CD4-positive, alpha-beta T cell treated with Interleukin-1 beta for 1 hour (primary cell): ENCODE data around the gene TRPM6.

Experiments used
- DNase-seq, 2 donors: peaks; one replicate each; pipeline ENCODE4 v3.0.0-alpha.2; 2020 to 2022

TRPM6 gene

DNA sequence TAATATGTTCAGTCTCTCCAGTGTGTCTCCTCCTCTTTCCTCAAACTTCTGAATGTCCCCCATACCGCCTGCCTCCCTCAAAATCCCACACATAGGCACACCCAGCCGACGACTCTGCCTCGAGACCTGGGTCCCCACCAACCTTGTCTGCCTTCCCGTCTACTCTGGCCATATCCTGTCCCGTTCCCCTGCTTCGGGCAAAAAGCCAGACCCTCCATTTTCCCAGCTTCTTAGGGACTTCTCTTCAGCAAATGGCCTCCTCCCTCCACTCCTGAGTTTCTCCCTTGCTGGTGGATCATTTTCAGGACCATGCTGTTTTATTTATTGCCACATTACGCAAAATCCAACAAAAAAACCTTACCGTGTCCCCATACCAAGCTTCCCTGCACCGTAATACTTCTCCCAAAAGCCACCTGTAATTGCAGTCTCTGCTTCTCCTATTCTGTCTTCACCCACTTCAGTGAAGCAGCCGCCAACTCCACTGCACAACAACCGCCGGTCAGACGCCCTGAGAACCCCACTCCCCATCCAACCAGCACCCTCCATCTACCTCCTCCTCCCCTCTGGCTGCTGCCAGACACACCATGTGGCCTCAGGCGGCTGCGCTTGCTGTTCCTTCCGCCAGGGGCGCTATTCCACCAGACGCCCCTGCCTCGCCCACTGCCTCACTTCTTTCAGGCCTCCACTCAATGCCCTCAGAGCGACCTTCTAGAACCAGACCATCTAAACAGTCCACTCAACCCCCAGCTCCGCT, 117.0 kb downstream of the TRPM6 start:
- peak; percentile 9 to 31 for DNase-seq

DNA sequence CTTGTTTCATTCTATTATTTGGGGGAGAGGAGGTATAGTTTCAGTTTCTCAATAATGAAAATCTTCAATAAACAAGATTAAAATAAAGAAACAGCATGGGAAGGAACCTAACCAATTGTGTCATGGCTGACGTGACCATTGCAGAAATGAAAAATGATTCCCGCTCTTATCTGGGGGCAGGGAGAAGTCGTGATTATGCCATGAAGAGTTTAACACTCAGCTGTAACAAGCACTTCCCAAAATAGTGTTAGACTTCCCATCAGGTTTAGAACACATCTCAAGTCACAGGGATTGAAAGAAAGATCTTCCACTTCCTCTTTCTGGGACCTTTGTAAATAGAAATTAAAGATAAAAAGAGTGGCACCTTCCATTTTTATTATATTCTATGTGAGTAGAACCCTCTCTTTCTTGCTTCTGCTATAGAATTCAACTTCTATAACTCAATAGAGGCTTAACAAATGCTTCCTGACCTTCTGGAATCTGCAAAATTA, 122.2 kb downstream of the TRPM6 start:
- DNase-seq, result no peak

DNA sequence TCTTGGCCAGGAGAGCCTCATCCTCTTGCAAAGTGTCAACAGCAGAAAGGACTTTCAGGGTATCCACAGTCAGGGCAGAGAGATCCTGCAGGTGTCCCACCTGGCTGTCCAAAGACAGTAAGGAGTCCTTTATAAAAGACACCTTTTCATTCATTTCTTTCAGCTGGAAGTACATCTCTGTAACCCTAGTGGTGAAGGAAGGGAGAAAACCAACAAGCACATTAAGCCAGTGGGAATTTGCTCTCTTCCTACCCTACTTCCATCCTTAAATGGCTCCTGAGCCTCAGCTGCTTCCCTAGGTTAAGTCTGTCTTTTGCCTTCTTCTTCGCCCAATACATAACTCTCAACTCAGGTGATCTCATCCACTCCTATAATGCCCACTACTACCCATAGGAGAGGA, 124.8 kb downstream of the TRPM6 start:
- DNase-seq, result no peak

DNA sequence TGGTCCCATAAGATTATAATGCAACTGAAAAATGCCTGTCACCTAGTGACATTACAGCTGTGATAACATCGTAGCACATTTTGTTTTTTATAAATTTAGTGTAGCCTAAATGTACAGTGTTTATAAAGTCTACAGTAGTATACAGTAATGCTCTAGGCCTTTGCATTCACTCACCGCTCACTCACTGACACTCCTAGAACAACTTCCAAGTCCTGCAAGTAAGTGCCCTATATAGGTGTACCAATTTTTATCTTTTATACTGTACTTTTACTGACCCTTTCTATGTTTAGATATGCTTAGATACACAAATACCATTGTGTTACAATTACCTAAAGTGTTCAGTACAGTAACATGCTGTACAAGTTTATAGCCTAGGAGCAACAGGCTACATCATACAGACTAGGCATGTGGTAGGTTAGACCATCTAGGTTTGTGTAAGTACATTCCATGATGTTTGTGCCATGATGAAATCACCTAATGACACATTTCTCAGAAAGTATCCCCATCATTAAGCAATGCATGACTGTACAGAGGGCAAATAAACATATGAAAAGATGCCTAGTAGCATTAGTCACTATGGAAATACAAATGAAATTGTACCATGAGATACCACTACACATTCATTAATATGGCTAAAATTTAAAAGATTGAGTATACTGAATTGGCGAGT, 127.6 kb downstream of the TRPM6 start:
- DNase-seq, result no peak

DNA sequence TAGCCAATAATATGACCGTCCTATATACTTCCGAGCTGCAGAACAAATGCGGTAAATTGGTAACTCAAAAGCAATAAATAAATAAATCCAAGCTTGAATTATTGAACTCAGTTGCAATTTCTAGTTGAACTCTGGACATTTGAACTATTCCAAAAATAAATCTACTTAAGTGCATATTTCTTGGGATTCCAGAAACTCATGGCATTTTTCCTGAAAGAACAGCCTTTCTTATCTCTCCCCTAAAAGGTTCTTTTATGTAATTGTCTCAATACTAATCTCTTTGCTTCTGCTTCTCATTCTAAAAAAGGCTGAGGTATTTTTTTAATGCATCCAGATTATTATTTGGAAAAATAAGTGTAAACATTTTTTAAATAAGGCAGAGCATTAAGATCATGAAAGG, 131.7 kb downstream of the TRPM6 start:
- no peak for DNase-seq

DNA sequence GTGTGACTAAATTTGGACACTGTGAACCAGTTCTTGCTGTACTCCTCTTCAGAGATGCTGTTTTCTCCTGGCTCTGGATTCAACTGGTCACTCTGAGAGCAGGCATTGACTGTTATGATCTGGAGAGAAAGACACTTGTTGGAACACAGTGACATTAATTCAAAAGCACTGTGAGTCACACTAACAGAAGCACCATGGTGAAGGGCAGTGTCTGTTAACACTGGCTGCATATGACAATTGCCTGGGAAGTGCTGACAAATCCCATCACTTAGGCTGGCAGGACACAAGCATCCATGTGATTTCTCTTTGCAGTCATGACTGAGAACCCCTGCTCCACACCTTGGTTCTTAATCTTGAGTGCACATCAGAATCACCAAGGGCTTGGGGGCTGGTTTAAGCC, 132.4 kb downstream of the TRPM6 start:
- DNase-seq, result no peak

DNA sequence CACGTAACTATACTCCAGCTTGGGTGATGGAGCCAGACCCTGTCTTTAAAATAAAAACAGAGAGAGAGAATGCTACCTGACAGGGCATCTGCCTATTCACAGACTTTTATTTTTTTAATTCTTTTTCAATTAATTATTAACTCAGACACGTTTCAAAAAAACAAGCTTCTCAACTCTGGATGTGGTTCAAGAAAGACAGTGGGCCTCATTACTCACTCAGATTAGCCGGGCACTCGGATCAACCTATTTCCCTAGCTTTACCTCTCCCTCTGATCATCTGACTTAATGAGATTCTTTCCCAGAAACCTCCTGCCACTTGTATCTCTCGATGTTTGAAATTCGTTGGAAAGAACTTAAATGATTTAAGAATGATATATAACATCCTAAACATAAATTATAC, 134.1 kb downstream of the TRPM6 start:
- DNase-seq, result no peak

DNA sequence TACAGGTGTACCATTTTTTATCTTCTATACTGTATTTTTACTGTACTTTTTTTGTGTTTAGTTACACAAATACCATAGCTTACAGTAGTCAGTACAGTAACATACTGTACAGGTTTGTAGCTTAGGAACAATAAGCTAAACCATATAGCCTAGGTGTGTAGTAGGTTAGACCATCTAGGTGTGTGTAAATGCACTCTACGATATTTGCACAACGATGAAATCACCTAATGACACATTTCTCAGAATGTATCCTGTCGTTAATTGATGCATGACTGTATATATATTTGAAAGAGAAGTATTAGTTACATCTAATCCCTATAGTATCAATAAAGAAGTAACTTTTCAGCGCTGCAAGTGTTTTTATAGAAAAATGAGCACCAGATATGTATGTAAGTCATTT, 138.8 kb downstream of the TRPM6 start:
- no peak for DNase-seq

DNA sequence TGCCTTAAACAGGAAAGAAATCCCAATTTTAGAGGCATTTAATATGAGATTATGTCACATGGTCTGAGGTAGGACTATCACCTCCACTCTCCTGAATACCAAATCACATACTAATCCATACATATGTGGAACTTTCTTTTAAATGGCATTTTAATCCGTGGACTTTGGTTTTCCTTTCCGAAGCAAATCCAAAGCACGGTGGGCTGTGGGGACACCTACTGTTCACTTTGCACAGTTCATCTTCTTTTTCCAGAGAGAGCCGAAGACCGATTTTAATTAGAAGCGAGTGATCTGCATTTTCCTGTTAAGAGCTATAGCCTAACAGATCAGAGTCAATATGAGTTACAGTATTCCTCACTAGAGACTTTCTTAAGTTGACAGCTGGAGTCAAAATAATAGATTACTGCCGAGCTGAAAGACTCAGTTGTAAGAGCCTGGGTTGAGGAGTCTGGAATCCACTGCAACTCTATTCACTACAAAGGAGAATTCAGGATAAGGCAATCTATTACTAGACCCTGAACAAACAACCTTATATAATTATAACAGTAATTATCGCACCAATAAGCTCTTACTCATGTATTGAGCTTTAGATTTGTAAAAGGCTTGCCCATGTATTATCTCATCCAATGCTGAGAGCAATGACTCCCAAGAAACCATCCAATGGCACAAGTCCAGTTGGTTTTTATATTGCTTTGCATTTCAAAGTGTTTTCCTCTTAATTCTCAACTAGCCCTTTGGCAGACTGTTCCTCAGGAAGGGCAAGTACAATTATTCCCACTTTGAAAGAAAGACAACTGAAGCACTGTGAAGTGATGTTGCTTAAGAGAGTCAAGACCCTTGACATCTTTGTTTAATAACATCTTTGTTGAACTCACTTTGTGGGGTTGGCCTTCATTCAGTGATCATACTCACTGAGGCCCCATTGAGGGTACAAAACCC, 144.7 kb downstream of the TRPM6 start:
- no peak for DNase-seq

DNA sequence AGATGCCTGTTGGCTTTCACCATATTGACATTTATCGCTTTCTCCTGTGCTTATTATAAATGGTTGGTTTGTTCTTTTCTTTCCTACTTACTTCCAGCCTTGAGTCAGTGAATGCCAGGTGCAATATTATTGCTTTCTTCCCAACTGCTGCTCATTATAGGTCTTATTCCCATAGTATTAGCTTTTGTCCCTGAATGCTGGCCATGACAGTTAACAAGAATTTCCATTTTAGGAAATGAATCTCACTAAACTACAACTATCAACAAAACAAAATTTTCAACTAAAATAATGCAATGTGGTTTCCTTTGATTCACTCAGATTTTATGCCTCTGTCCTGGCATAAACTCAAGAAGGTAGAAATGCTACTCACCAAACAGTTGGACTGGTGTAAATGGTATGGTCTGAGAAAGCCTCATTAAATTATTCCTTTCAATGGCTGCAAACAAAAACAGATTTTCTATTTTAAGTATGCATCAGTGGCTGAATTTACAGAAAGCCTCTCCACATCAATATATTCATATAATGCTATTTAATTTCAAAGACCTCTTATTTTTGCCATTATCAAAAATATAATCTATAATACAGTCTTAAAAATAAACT, 145.4 kb downstream of the TRPM6 start:
- no peak for DNase-seq

DNA sequence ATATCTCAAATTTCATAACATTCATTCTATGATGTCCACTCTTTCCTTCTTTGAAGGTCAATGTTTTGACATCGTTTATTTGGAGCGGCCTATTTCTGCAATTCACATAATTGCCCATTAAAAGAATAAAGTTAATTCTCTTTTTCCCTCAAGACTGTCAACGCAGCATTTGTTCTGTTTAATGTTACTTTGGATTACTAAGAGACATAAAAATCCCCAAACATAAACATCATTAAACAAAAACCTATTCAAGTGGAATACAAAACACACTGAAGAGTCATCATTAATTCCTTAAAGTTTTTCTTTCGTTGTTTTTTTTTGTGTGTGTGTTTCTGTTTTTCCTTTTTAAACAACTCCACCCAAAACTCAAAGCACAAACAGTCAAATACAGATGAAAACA, 151.1 kb downstream of the TRPM6 start:
- DNase-seq, result no peak

DNA sequence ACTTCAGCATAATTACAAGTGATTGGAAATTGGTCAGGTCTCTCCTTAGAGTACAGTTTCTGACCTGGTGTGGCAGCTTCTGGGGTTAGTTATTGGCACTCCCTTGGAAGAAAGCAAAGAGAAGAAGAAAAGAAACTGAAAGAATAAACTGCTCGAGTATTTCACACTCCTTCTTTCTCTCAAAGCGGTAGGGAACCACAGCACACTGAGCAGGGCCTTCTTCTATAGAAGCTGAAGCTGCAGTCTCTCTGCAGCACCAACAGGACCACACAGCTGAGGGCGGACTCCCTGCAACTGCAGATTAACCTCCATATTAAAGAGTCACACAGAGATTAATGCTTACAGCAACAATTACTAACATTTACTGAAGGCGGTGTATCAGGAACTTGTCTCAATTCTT, 152.0 kb downstream of the TRPM6 start:
- DNase-seq, result no peak

DNA sequence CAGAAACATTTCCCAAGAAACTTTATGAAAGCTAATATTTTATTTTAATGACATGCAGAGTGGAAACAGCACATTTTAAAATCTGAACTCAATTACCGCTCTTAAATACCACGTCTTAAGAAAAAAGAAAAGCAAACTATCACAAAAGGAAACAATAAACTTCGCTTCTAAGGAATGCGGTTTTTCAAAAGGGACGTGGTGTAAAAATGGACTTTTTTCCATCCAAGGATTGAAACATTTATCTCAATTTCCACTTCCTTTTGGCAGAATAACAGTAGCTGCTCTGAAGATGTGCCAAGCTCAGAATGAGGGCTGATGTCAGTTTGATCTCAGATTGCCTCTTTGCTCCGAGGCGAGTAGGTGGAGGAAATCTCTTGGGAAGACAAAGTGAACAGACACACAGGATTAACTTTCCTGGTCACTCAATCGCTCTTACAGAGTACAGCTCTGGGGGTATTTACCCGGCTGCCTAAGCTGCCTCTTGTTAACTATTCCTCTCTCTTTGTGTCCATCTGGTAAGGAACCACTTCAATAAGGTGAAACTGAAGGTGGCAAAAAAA, 158.5 kb downstream of the TRPM6 start:
- DNase-seq, result no peak

DNA sequence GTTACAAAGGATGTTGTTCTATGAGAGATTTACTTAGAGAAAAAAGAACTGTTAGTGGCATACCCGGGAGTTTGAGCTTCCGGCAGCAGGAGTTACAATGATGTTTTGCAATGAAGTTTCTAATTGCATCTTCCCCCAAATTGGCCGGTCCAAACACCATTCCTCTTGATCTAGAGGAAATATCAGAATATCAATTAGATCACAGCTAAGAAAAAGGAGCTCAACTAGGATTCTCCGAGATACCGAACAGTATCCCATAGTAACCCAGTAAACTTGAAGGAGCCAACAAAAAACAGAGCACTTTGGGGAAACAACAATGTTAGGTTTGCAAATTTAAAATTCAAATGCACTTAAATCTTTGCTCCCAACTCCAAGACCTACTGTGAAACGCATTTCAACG, 159.5 kb downstream of the TRPM6 start:
- DNase-seq, result no peak

DNA sequence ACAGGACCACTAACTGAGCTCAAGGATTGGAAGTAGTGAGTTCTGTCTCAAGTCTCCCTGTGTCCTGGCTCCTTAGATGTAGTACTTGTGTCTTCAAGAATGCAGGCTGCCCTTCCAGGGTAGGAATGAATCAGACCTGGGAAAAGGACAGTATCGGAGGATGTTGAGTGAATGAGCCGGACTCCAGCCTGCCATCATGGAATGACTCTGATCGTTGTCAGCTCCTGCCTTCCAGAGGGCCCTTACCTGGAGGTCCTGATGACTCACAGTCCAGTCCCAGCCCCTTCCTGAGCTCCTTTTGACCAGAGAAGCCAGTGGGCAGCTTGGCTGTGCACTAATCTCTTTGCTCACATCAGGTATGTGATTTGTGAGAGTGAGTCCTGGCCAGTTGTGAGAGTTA, 161.1 kb downstream of the TRPM6 start:
- DNase-seq, result no peak

DNA sequence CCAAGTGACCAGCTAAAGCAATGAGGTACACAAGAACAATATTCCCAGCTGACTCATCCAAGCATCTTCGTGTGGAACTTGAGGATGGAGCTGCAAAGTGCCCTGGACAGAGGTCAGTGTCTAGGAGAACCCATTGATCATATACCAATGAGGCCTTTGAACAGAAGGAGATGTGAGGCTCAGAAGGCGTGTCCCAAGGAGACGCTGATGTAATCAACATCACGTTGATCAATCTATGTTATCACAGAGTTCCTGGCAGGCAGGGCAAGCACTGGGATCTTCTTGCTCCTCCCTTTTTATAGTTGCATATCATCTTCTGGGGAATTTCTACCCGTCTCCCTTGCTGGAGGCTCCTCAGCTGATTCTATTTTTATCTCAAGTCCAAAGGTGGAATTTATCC, 163.4 kb downstream of the TRPM6 start:
- DNase-seq, result no peak

DNA sequence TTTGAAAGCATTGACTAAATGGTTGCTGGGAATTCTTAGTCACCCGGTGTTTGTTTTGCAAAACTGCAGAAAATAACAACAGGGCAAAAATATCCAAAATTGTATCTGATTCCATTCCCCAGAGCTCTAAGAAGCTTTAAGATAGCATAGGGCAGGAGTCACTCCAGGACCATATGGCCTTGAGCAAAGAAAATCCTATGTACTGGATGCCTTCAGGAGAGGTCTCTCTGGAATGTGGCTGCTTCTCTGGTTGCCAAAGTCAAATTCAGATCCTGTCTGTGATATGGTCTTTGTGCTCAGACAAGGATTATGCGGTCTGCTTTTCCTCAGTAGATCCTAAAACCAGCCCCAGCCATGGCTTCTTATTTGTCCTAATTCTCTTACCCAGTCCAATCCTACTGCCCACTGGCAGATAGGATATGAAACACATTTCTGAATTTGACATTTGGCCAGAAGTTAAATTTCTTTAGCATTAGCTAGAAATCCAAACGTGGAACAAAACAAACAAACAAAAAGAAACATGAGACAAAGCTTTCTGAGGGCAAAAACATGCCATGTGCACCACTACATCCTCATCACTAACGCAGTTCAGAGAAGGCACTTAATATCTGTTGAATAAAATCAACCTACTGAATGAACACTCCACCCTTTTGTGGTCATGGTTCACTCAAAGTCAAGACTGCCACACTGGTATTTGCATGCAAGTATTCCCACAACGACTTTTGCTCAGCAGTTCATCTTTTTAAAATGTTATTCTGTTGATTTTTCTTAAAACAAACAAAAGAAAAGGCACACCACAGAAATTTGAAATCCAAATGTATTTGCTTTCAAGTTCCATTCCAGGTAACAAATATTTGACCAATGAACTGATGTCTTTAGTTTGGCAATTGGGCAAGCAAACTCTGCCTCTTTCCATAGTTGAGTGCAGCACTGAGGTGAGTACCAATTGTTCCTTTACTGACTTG, 165.7 kb downstream of the TRPM6 start:
- no peak for DNase-seq

DNA sequence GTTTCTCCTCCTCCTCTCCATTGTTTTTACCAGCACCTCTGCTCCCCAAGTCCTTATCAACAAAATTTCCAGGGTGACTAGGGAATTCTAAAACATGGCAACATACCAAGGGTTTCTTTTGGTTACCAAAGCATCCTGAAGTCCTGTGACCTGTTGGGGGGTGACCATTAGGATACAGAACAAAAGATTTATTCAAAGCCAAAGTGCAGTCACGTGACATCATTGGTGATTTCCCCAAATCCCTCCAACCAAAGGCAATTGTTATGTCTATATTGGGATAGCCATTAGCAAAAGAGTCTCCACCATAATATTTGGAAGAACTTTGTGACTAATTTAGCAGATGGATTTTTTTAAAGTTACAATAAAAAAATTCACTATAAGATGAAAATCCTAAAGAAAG, 168.4 kb downstream of the TRPM6 start:
- no peak for DNase-seq

DNA sequence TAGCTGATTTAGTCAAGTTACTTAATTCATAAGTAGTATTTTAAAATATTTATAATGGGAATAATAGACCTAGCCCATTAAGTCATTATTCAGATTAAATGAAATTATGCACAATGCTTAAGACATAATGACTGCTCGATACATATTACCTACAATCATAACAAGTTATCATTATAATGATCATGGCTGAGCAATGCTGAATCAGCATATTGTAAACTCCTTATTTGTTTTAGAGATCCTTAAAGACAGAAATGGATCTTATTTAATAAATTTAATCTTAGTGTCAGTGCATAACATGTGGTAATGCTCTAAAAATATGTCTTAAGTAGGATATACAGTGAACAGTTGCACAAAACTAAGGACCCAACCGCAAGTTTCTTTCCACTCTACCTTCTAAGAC, 169.0 kb downstream of the TRPM6 start:
- DNase-seq, result no peak

DNA sequence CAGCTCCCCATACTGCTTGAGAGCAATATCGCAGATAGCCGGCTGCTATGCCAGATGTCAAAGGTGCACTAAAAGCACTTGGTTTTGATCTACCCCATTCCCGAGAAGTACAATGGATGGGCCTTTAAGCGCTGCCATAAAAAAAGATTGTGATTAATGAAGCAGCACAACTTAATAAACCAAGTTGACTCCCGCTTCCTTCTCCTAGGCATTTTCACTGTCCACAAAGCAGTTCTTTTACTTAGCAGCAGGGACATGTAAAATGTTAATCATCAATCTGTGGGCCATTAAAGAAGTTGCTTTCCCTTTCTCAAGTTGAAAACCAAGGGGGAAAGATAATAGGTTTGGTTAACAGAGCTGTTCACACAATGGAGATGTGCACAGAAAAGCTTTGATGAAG, 176.4 kb downstream of the TRPM6 start:
- no peak for DNase-seq

DNA sequence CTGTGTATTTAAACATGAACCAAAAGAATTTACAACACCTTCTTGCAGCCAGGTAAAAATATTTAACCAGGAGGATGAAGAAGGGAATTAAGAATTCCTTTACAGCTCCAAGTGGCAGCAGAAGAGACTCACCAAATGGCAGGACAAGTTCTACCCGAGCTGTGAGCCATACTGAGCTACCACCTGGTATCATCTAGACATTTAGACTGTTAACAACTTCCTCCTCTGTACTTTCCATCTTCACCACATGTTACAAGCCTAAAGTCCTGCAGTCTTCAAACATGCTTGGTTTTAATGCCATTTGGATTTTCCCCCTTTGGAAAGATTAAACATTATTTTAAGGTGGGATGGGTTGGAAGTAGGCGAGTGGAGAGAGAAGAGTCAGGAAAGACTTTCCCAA, 190.2 kb downstream of the TRPM6 start:
- DNase-seq, result no peak

DNA sequence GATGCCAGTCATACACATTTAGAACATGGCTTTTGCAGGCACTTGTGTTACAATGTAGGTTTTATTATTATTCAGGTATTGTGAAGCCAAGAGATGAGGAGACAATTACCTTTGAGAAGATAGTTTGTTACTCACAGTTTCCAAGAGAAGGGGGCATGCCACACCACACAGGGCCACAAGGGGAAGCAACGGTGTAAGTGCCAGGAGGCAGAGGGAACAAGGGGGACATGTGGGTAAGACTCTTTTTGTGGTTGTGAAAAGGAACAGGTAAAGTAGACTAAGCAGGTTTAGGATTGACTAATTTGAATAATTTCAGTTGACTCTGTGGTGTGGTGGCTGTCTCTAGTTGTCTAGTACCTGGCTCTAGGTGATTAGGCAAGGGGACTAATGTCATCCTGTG, 191.2 kb downstream of the TRPM6 start:
- DNase-seq, result no peak
